GM19397 (cell line): ENCODE measurements around the gene JSRP1.

ENCODE experiments used
- ATAC-seq: cut with Tn5 transposase; IDR thresholded peaks from one replicate; pipeline ENCODE4 v1.9.1; 2021; ENCODE audit warnings: mild to moderate bottlenecking, moderate library complexity; ENCODE audit not compliant: unreplicated experiment

The JSRP1 gene

DNA sequence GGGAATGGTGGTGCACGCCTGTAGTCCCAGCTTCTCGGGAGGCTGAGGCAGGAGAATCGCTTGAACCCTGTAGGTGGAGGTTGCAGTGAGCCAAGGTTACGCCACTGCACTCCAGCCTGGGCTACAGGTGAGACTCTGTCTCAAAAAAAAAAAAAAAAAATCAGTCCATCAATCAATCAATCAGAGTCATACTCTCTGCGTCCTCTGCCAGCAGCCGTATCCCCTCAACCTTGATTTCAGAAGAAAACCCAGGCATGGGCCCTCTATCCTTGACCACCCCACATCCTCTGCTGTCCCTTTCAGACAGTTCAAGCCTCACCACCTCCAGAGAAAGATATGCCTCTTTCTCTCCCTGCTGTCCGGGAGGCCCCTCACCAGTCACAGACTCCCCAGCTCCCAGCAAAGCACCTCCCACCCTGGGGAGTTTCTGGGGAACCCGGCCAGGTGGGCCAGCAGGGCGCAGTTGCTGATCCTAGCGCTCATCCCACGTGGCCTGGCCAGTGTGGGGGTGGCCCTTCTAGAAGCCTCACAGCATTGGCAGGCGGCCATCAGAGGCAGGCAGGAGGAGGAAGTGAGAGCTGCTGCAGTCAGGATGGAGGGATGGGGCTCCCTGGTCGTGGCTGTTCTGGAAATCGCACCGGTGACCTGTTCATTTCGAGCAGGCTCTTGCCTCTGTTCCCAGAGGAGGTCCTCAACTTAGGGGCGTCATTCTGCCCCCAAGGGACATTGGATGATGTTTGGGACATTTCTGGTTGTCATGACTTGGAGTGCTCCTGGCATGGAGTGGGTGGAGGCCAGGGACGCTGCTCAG, 10.2 kb upstream of the JSRP1 start:
- no peak for ATAC-seq

DNA sequence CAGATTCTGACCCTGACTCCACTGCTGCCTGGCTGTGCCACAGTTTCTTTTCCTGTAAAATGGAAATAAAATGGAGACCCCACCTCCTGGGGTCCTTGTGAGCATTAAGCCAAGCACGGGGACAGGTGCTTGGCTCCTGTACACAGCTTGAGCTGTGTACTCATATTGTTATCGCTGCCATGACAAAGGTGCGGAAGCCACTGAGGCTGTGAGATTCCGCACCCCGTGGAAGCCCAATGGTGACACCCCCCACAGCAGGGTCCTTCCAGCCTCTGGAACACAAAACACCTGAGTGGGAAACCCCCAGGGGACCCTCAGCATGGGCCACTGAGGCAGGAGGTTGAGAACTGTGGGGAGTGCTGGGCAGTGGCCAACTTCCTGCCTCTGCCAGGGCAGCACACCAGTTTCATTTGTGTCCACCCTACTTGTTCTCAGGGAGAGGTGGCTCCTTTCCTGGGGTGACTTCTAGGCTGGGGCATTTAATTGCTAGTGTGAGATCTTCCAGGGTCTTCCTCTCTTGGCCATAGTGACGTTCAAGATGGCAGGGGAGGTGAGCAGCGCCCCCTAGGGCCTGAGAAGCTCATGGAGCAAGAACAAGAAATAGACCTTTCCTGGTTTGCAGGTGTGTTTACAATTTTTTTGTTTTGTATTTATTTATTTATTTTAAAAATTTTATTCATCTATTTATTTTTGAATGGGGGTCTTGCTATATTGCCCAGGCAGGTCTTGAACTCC, 5.4 kb upstream of the JSRP1 start:
- ATAC-seq = no peak

GRCh38 chr19:2260341-2260805, 4.2 kb upstream of the JSRP1 start:
- no peak for ATAC-seq

GRCh38 chr19:2259336-2259735, 3.1 kb upstream of the JSRP1 start:
- no peak for ATAC-seq

DNA sequence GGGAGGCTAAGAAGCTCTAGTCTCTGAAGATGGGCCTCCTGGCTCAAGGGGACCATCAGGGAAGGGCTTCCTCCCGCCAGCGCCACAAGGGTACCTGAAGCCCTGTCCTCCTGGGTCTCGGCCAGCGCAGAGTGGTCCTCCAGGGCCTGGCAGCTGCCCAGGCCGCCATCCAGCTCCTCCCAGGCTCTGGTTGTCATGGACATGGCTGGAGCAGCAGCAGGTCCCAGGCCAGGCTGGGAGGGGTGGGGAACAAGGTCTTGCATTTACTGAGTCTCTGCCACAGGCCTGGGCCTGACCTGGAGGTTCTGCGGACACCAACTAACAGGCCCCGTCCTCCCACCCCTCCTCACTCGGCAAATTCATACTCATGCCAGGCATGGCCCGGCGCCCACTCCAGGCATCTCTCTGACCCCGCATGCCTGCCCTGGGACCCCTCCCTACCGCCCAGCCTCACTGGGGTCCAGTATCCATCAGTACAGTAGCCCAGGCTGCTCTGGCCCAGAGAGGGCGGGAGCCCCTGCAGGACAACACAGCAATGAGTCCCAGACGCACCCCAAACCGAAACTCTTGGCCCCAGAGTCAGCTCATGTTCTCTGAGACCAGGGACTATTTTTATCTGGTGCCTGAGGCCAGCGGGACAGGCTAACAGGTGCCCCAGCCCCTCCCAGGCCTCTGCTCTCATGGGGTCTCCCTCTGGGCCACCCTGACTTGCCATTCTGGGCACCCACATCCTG, 938 bp downstream of the JSRP1 start:
- ATAC-seq = no peak

DNA sequence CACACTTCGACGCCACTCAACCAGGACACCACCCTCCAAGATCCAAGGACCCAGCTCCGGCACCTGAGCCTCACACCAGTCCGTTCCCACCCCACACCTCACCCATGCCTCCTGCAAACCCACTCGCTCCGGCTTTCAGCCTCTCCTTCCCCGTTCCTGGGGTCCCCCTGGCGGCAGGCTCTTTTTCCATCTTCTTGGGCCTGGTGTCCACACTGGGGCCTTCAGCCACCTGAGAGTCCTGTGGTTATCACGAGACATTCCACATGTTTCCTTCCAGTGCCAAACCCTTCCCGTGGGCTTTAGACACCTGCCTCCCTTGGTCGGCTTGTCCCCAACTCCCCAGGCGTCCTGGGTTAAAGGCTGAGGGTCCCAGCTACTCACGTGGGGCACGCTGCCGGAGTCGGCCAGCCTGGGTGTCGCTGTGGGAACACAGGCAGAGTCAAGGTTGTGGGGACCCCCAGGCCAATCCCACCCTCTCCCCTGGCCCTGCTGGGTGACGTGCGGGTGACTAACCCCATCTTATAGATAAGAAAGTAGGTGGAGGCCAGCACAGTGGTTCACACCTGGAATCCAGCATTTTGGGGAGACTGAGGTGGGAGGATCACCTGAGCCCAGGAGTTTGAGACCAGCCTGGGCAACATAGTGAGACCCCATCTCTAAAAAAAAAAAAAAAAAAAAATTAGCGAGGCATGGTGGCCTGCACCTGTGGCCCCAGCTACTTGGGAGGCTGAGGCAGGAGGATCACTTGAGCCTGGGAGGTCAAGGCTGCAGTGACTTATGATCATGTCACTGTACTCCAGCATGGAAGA, 1.9 kb downstream of the JSRP1 start:
- no peak for ATAC-seq

- no peak for ATAC-seq
Measured at GRCh38 chr19:2253106-2254063, 2.8 kb downstream of the JSRP1 start.

- no peak for ATAC-seq
Measured at GRCh38 chr19:2252797-2253105, 3.5 kb downstream of the JSRP1 start.

- no peak for ATAC-seq
Measured at GRCh38 chr19:2252055-2252796, 4.0 kb downstream of the JSRP1 start.

DNA sequence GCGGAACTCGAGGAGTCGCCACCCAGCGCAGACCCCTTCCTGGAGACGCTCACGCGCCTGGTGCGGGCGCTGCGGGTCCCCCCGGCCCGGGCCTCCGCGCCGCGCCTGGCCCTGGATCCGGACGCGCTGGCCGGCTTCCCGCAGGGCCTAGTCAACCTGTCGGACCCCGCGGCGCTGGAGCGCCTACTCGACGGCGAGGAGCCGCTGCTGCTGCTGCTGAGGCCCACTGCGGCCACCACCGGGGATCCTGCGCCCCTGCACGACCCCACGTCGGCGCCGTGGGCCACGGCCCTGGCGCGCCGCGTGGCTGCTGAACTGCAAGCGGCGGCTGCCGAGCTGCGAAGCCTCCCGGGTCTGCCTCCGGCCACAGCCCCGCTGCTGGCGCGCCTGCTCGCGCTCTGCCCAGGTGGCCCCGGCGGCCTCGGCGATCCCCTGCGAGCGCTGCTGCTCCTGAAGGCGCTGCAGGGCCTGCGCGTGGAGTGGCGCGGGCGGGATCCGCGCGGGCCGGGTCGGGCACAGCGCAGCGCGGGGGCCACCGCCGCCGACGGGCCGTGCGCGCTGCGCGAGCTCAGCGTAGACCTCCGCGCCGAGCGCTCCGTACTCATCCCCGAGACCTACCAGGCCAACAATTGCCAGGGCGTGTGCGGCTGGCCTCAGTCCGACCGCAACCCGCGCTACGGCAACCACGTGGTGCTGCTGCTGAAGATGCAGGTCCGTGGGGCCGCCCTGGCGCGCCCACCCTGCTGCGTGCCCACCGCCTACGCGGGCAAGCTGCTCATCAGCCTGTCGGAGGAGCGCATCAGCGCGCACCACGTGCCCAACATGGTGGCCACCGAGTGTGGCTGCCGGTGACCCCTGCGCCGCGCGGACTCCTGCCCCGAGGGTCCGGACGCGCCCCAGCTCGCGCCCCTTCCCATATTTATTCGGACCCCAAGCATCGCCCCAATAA, 4.8 kb downstream of the JSRP1 start:
- ATAC-seq = no peak

DNA sequence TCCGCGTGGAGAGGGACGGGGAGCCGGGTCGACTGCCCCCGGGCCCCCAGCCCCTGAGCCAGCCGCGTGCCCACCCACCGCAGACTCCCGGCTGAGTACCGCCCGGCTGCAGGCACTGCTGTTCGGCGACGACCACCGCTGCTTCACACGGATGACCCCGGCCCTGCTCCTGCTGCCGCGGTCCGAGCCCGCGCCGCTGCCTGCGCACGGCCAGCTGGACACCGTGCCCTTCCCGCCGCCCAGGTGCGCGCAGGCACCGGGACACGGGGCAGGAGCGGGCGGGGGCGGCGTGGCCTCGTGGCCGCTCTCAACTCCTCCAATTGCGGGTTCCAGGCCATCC, 5.5 kb downstream of the JSRP1 start:
- ATAC-seq = no peak

GRCh38 chr19:2249880-2250765, 6.1 kb downstream of the JSRP1 start:
- no peak for ATAC-seq

DNA sequence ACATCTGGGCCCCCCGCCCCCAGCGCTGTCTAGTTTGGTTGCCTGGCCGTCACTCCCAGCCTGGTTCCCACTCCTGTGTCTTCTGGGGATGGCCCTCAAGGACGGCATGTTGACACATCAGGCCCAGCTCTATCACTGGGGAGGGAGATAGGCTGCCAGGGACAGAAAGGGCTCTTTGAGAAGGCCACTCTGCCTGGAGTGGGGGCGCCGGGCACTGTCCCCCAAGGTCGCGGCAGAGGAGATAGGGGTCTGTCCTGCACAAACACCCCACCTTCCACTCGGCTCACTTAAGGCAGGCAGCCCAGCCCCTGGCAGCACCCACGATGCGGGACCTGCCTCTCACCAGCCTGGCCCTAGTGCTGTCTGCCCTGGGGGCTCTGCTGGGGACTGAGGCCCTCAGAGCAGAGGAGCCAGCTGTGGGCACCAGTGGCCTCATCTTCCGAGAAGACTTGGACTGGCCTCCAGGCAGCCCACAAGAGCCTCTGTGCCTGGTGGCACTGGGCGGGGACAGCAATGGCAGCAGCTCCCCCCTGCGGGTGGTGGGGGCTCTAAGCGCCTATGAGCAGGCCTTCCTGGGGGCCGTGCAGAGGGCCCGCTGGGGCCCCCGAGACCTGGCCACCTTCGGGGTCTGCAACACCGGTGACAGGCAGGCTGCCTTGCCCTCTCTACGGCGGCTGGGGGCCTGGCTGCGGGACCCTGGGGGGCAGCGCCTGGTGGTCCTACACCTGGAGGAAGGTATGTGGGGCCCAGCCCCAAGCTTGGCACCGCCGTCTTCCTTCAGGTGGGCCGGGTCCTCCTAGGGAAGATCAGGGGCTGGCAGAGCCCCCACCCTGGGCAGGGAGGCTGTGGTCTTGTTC, 7.0 kb downstream of the JSRP1 start, which contains the start of gene AMH:
AMH (plus strand) TSS at position 314 of the 857 bp plus-strand sequence; CDS start at position 324, 10 bp downstream.
- ATAC-seq = no peak

DNA sequence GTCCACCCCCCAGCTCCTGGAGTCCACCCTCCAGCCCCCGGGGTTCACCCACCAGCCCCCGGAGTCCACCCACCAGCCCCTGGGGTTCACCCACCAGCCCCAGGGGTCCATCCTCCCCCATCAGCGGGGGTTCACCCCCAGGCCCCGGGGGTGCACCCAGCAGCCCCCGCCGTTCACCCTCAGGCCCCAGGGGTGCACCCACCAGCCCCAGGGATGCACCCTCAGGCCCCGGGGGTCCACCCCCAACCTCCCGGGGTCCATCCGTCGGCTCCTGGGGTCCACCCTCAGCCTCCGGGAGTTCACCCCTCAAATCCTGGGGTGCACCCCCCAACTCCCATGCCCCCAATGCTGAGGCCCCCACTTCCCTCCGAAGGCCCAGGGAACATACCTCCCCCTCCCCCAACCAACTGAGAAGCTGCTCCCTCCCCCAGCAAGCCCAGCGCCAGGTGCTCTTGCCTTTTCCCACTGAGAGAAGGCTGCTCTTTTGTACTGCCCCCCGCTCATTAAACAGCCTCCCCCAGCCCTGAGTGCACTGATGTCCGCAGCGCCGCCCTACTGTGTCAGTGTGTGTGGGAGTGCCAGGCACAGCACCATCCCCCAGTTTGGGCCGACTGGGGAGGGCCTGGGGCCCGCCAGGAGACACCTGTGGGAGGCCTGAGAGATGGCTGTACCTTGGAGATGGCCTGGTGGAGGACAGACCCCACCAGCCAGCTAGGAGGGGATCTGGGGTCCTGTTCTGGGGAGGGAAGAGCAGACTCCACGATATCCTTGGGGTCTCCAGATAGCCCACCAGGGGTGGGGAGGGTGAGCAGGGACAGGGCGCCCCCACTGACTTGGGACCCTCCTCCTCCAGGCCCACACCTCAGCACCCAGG, 7.8 kb downstream of the JSRP1 start:
- ATAC-seq = no peak
